HG03439 (cell line): ENCODE measurements around the gene DSG3.

Source experiments
- ATAC-seq: cut with Tn5 transposase; IDR thresholded peaks from one replicate; pipeline ENCODE4 v1.9.1; 2021; ENCODE audit warnings: mild to moderate bottlenecking, moderate library complexity; ENCODE audit not compliant: unreplicated experiment

DSG3 gene

DNA sequence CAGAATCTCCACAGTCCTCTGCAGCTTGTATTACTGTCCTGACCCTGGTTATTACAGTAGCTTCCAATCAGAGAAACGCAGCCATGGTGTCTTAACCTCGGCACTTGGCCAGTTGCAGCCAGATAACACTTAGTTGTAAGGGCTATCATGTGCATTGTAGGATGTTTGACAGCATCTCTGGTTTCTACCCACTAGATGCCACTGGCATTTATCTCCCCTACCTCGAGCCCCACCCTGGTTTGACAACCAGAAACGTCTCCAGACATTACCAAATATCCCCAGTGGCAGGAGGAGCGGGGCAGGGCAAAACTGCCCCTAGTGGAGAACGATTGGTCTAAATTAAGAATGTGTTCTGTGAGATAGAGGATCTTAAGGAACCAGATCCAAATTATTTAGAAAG is 63.6 kb downstream of the DSG3 start:
- ATAC-seq, result no peak

DNA sequence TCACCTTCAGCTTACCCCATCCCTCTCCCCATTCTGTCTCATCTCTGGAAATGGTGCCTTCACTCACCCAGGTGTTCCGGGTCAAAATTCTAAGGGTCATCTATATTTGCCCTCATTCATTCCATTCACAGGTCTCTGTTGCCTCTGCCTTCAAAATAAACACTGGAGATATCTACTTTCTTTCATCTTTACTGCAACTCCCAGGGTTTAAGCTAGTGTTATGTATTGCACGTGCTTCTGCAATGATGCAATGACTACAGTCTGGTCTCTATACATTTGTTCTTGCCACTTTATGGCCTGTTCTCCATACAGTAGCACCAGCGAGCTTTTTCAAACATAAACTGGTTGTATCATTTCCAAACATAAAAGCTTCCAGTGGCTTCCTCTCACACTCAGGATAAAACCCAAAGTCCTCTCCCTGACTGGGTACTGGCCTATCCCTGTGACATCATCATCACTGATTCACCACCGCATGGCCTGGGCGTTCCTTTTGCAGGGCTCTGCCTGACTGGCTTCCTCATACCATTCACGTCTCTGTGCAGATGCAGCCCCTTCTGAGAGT is 64.7 kb downstream of the DSG3 start:
- ATAC-seq, result no peak

DNA sequence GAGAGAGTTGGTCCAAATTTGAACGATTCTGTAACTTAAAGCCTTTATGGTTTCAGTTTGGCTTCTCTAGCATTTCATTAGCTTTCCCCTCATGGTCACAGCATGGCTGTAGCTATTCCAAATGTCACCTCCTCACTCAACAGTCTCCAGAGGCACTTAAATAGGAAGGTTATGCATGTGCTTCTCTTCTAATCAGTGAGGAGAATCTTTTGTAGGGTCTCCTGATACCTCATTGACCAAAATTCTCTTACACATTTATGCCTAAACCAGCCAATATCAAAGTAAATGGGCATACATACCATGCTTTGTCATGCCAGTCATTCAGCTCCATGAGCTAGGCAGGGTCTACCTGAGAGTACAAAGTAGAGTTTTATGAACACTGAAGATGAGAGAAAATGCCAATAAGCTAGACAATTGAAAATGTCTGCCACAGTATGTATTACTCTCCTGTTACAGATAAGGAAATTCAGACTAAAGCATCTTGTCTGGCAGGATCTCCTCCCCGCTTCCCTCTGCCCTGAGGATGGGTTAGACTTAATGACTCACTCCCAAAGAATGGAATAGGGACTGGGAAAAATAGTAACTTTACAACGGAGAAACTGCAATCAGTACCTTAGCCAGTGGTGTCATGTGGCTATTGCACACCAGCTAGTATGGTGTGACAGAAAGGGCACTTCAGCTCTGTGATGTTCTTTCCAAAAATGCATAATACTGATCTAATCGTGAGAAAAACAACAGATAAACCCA is 65.8 kb downstream of the DSG3 start:
- ATAC-seq, result no peak

DNA sequence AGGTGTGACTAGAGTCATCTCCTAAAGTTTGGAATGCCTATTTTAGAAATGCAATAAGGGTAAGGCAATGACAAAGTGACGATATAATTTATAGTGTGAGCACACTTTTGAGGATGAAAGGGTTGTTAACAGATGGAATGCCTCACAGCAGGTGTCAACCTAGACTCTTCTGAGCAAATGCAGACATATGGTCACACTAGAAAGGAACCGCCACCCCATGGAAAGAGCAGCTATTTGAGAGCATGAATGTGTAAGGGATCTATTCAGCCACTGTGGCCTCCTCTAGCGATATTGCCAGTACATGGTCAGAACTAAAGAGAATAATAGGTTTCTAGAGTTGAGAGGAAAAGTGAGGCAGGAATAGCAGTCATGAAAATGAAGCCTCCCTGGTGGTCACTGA is 68.9 kb downstream of the DSG3 start:
- ATAC-seq, result no peak

DNA sequence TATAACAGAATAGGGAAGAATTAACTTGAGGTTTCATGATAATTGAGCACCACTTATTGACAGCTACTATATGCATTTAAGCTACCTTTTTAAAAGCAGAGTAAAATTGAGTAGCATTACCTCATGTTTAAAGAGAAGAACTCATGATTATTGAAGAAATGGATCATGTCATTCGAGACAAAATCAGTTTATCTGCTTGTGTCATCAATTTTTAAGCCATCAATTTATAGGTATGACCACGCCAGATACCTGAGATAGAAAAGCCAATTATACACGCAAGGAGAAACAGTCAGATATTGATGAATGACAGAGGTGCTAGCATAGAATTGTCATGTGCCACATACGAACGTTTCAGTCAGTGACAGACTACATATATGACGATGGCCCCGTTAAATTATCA is 78.8 kb downstream of the DSG3 start:
- ATAC-seq, result no peak
